ENCODE results near the gene CAPRIN2.

The CAPRIN2 gene

DNA sequence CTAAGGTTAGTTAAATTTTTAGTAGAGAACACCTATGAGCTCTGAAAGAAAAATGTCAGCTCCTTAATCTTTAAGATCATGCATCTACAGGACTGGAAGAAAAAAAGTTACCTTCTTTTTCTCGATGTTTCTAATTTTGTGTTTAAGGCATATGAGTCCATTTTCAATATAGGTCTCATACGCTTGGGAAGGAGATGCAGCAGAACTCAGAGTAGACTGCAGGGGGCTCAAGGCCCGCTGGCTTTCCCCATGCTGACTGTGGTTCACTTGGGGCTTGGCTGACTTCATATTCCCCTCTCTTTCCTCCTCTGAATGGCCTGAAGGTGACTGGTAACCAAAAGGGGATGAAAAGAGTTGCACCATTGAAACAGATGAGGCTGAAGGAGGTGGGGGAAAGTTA, 1.5 kb downstream of the CAPRIN2 start:
- peak; percentile 44 for DNase-seq (ENCODE audit: low read depth)
- TF ChIP-seq, protein P1, sequence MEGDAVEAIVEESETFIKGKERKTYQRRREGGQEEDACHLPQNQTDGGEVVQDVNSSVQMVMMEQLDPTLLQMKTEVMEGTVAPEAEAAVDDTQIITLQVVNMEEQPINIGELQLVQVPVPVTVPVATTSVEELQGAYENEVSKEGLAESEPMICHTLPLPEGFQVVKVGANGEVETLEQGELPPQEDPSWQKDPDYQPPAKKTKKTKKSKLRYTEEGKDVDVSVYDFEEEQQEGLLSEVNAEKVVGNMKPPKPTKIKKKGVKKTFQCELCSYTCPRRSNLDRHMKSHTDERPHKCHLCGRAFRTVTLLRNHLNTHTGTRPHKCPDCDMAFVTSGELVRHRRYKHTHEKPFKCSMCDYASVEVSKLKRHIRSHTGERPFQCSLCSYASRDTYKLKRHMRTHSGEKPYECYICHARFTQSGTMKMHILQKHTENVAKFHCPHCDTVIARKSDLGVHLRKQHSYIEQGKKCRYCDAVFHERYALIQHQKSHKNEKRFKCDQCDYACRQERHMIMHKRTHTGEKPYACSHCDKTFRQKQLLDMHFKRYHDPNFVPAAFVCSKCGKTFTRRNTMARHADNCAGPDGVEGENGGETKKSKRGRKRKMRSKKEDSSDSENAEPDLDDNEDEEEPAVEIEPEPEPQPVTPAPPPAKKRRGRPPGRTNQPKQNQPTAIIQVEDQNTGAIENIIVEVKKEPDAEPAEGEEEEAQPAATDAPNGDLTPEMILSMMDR (IDR thresholded peaks at IDR 0.05; ENCODE audit: insufficient read depth, low read depth, low read length, missing control alignments): peak; percentile 31
- peak overlapping the region; percentile 77 for H3K4me3 ChIP-seq (ENCODE audit: low read length)

DNA sequence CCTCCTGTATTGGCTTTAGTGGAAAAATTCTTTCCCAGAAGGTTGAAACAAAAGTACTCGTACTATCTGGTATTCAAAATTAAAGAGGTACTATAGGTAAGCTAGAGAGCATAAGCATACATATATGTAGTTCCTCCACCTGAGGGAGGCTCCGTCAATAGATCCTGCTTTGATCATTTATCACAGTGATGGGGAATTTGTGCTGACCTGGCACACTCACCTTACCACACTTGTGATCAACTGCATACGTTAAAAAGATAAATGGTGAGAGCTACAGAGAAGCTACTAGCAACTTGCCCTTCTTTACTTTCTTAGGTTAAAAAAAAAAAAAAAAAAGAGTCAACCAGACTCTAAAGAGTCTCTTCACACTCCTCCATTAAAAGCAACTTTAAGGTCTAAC, 2.5 kb downstream of the CAPRIN2 start:
- TF ChIP-seq, protein P1 (IDR thresholded peaks at IDR 0.05; ENCODE audit: insufficient read depth, low read depth, low read length, missing control alignments): no peak
- no peak overlapping the region for H3K4me3 ChIP-seq (ENCODE audit: low read length)
- no peak for DNase-seq (ENCODE audit: low read depth)

DNA sequence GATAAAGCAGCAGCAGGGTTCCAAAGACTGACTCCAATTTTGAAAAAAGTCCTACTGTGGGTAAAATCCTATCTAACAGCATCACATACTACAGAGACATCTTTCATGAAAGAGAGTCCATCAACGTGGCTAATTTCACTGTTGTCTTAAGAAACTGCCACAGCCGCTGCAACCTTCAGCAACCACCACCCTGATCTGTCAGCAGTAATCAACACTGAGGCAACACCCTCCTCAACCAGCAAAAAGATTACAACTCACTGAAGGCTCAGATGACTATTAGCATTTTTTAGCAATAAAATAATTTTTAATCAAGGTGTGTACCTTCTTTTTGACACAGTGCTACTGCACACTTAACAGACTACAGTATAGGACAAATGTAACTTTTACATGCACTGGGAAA, 6.6 kb downstream of the CAPRIN2 start:
- TF ChIP-seq, protein P1 (IDR thresholded peaks at IDR 0.05; ENCODE audit: insufficient read depth, low read depth, low read length, missing control alignments): no peak
- no peak overlapping the region for H3K4me3 ChIP-seq (ENCODE audit: low read length)
- peak; percentile 19 for DNase-seq (ENCODE audit: low read depth)

DNA sequence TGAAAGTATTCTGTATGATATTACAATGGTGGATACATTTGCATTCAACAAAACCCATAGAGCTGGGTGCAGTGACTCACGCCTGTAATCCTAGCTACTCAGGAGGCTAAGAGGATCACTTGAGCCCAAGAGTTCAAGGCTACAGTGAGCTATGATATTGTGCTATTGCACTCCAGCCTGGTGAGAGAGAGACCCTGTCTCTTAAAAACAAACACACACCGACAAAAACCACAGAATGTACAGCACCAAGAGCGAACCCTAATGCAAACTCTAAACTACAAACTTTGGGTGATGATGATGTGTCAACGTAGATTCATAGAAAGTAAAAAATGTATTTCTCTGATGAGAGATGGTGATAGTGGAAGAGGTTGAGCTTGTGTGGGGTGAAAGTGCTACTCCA, 8.6 kb downstream of the CAPRIN2 start:
- H3K4me3 ChIP-seq (ENCODE audit: low read length): no peak overlapping the region
- TF ChIP-seq, protein P1 (IDR thresholded peaks at IDR 0.05; ENCODE audit: insufficient read depth, low read depth, low read length, missing control alignments): no peak
- no peak for DNase-seq (ENCODE audit: low read depth)

DNA sequence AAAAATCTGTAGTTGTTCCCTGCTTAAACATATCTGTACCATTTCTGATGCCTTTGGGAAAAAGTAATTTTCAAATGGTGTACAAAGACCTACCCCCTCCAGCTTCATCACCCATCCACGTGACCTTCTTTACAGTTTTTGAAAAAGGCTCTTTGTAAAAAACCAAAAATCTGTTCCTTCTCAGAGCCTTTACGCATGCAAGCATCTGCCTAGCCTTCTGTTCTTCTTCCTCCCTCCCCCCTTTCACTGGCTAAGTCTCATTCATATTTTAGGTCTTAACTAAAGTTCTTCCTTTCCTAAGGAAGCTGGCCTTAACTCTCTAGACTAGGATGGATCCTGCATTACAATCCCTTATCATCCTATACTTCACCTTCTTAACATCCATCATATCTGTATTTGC, 10.4 kb downstream of the CAPRIN2 start:
- DNase-seq (ENCODE audit: low read depth): no peak
- TF ChIP-seq, protein P1 (IDR thresholded peaks at IDR 0.05; ENCODE audit: insufficient read depth, low read depth, low read length, missing control alignments): no peak
- H3K4me3 ChIP-seq (ENCODE audit: low read length): no peak overlapping the region

DNA sequence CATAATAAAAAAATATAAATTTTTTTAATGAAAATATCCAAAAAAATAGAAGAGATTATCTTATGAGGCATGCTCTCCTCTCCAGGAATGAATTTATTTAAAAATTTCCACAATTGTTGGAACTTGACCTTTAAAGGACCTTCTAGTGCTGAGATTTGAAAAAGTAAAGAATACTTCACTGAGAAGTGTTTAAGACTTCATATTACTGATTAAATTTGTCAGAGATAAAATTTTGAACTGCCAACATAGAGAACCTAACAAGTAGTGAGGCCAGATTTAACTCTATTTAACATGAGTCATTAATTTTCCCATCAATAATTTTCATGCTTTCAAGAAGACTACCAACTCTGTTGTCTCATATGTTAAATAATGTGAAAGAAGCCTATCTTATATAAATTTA, 14.5 kb downstream of the CAPRIN2 start:
- no peak for DNase-seq (ENCODE audit: low read depth)
- no peak overlapping the region for H3K4me3 ChIP-seq (ENCODE audit: low read length)
- TF ChIP-seq, protein P1 (IDR thresholded peaks at IDR 0.05; ENCODE audit: insufficient read depth, low read depth, low read length, missing control alignments): no peak

DNA sequence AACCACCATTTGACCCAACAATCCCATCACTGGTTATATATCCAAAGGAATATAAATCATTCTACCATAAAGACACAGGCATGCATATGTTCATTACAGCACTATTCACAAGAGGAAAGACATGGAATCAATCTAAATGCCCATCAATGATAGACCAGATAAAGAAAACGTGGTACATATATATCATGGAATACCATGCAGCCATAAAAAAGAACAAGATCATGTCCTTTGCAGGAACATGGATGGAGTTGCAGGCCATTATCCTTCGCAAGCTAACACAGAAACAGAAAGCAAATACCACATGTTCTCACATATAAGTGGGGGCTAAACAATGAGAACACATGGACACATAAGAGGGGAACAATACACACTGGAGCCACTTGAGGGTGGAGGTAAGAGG, 15.7 kb downstream of the CAPRIN2 start:
- no peak for DNase-seq (ENCODE audit: low read depth)
- TF ChIP-seq, protein P1 (IDR thresholded peaks at IDR 0.05; ENCODE audit: insufficient read depth, low read depth, low read length, missing control alignments): no peak
- no peak overlapping the region for H3K4me3 ChIP-seq (ENCODE audit: low read length)
